Activated CD8-positive, alpha-beta memory T cell treated with anti-CD3 and anti-CD28 coated beads, Interleukin-2, amount 50 U/mL, for 48 hours (primary cell): ENCODE measurements around the gene VPS36.
"Not testable (repeated sequence)": the region's sequence is repeated elsewhere in the genome, so short reads cannot be mapped to it uniquely, and the experiment has no call there.

Experiments
- DNase-seq: peaks from one replicate; pipeline ENCODE4 v3.0.0-alpha.2; 2020

The VPS36 gene

DNA sequence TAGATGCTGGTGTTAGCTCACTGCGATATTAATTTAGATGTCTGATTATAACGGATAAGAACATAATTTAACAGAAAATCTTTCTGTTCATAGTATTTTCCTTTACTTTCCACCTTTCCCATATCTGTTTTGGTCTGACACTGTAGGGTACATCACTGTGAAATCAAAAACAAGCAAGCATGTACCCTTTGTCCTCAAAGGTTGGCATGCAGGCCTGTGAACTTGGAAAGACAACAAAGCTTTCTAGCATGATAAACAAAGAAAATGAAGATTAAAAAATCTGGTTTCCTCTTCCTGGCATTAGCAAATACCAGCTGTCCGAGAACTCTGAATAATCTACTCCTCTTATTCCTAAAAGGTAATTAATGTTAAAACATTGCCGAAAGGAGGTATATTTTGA, 76.0 kb downstream of the VPS36 start:
- no peak for DNase-seq

DNA sequence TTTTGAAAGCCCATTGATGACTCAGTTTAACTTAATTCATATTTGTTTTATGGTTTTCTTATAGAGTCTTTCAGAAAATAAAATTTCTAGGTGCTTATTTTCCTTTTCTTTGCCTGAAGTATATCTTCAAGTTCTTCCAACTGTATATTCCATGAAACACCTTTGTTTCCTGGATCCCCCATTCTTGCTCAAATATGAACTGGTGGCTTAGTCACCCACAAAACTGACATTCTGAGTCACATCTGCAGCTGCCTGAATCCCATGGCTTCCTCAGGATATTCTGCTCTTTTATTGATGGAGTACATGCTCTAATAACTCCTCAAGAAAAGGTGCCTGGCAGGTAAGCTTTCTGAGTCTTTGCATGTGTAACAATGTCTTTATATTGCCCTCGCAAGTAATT, 77.2 kb downstream of the VPS36 start:
- not testable (repeated sequence) for DNase-seq

DNA sequence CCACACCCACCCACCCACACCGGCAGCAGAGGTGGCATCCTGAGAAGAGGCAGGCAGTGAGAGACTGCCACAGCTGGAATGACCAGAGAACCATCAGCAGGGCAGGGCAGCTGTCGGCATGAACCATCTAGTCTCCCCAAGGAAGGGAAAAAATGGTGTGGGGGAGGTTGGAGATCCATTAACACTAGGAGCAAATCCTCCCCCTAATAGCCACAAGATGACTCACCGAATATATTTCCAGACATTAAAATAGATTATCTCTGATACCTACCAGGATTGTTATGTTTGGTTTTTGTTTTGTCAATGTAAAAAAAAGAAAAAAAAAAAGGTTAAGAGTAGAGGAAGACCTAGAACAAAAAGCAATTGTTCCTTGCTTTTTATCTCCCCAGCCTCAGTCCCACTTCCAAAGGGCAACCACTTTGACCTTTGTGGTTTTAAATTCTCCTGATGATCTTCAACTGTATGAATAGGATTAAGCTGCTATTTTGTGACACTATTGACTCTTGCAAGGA, 78.6 kb downstream of the VPS36 start:
- no peak for DNase-seq

DNA sequence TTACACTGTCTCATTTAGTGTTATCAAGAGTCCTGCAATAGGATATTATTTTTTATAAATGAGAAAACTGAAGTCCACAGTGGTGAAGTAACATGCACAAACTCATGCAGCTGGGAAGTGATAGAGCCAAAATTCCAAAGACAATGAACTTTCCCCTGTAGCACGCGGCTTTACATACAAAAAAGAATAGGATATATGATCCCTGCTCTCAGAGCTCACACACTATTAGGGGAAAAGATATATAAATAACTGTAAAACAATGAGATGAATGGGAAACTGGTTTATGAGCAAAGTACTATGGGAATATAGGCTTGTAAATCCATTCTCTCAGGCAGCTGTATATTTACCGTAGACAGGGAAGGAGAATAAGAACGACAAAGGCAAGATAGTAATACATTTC, 84.1 kb downstream of the VPS36 start:
- no peak for DNase-seq
